BJ (cell line): Measurements from ENCODE around the gene GLT8D2. TPM values are rescaled to one million over a fixed set of nuclear protein-coding genes. Genes with fewer than 3 reads are reported as not detected.

Experiments
- CTCF ChIA-PET: fragments of 350-600 bp; formaldehyde crosslinking; extraction: SDS; loops from one replicate; lab custom pipeline; 2021; ENCODE audit warnings: antibody characterized with exemption, inconsistent platforms; lab: Yijun Ruan, JAX
- POLR2A ChIA-PET: fragments of 300-600 bp; sonication (Branson Sonifier 250); formaldehyde crosslinking; extraction: SDS; loops from one replicate; lab custom pipeline; 2021; ENCODE audit warnings: antibody characterized with exemption; lab: Charles Lee
- DNase-seq: peaks from one replicate; pipeline ENCODE4 v3.0.0-alpha.2; 2011; ENCODE audit warnings: low read depth
- H3K27me3 ChIP-seq: 2 replicates; pipeline ENCODE4 v1.6.0; 2011; ENCODE audit warnings: low read length; ENCODE audit not compliant: control insufficient read depth, insufficient read depth
- H3K36me3 ChIP-seq: 2 replicates; pipeline ENCODE4 v1.5.1; 2011; ENCODE audit warnings: low read length; ENCODE audit not compliant: control insufficient read depth, insufficient read depth
- H3K4me3 ChIP-seq: 2 replicates; pipeline ENCODE4 v1.5.1; 2011; ENCODE audit warnings: low read depth, mild to moderate bottlenecking, control low read depth, low read length
- polyA plus RNA-seq: library from polyadenylated mRNA; depleted of rRNA; stranded (reverse); fragments of >200 nt; gene quantifications from 2 replicates; pipeline ENCODE4 v1.2.3, GENCODE V29; 2011
- TF ChIP-seq, protein P1 (sequence below): IDR thresholded peaks from 2 replicates; pipeline ENCODE4 v1.5.1; 2011; ENCODE audit warnings: low read depth, mild to moderate bottlenecking, control low read depth, inconsistent platforms, low read length, moderate library complexity; ENCODE audit not compliant: insufficient read depth

GLT8D2 gene
- polyA plus RNA-seq, 1 experiment, result 67.6 TPM

DNA sequence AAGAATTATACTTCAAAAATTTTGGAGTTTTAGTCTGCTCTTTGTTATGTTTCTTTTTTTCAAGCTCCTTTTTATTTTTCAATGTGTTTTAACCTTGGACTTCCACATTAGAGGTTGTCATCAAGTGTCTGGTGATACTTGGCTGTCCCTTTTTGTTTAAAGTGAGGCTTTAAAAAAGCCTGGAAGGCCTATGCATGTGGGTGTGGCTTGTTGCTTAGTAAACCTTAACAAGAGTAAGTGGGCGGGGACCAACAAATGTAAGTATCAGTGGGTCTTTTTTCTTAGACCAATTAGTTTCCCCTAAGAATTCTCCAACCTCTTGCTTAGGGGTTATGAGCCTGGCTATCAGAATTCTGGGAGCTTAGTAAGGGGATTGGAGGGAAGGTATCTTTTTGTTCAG lies 40.7 kb upstream of the GLT8D2 start:
- no peaks in the 10 kb centered on the region for H3K27me3 ChIP-seq
- no peak for DNase-seq
- H3K4me3 ChIP-seq, result no peak overlapping the region
- CTCF ChIA-PET, result interaction anchor here (1.1 to 3.7 kb wide), 4 partner anchors 11 to 261 kb away, joined by 4 to 15 read pairs (median 5); no protein-coding TSS in a partner anchor
- TF ChIP-seq, protein P1, sequence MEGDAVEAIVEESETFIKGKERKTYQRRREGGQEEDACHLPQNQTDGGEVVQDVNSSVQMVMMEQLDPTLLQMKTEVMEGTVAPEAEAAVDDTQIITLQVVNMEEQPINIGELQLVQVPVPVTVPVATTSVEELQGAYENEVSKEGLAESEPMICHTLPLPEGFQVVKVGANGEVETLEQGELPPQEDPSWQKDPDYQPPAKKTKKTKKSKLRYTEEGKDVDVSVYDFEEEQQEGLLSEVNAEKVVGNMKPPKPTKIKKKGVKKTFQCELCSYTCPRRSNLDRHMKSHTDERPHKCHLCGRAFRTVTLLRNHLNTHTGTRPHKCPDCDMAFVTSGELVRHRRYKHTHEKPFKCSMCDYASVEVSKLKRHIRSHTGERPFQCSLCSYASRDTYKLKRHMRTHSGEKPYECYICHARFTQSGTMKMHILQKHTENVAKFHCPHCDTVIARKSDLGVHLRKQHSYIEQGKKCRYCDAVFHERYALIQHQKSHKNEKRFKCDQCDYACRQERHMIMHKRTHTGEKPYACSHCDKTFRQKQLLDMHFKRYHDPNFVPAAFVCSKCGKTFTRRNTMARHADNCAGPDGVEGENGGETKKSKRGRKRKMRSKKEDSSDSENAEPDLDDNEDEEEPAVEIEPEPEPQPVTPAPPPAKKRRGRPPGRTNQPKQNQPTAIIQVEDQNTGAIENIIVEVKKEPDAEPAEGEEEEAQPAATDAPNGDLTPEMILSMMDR, result no peak
- POLR2A ChIA-PET, result interaction anchor here (0.6 kb wide), 1 partner anchor 258 kb away, joined by 3 read pairs; no protein-coding TSS in a partner anchor
- peaks cover 9% of the 10 kb centered on the region for H3K36me3 ChIP-seq

DNA sequence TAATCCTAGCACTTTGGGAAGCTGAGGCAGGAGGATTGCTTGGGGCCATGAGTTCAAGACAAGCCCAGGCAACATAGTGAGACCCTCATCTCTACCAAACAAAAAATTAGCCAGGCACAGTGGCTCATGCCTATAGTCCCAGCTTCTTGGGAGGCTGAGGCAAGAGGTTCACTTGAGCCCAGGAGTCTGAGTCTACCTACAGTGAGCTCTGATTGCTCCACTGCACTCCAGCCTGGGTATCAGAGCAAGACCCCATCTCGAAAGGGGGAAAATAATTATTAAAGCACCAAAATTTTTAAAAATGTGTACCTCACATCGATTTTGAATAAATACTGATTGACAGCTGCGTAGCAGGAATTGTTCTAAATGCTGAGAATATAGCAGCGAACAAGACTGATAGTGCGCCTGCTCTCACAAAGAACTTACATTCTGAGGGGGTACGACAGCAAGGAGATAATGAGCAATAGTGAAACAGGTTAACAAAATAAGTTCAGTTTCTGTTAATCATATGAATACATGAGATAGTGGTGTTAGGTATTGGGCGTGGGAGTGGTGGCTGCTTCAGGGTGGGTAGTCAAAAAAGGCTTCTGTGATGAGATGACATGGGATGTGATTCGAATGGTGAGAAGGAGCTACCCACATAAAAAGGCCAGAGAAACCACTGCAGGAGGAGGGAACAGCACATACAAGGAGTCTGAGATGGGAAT lies 33.9 kb upstream of the GLT8D2 start:
- ChIA-PET CTCF (interaction anchor here (1.6 kb wide), 1 partner anchor 205 kb away, joined by 4 read pairs; no protein-coding TSS in a partner anchor), POLR2A (no interaction called here)
- DNase-seq, result no peak
- TF ChIP-seq, protein P1, result no peak
- H3K27me3 ChIP-seq, result no peaks in the 10 kb centered on the region
- H3K36me3 ChIP-seq, result peaks cover 9% of the 10 kb centered on the region
- no peak overlapping the region for H3K4me3 ChIP-seq

DNA sequence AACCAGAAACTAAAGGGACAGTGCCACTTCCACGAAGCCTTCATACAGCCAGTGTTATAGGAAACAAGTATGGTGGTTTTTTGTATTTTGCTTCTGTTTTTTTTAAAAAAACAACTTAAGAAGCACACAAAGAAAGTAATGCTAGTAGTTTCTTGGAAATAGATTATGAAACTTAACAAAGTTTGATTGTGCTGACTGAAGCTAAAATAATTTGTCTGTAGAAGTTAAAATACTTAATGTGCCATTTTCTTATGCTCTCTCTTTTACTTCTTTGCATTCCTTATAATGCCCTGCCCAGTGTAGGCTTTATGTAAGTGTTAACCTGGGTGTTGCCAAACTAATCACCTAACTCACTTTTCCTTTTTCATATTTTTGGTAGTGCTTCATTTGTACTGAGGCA lies 30.8 kb upstream of the GLT8D2 start:
- no peaks in the 10 kb centered on the region for H3K27me3 ChIP-seq
- no peak overlapping the region for H3K4me3 ChIP-seq
- ChIA-PET POLR2A (no interaction called here), CTCF (no interaction called here)
- TF ChIP-seq, protein P1, result no peak
- H3K36me3 ChIP-seq, result peaks cover 8% of the 10 kb centered on the region
- no peak for DNase-seq

DNA sequence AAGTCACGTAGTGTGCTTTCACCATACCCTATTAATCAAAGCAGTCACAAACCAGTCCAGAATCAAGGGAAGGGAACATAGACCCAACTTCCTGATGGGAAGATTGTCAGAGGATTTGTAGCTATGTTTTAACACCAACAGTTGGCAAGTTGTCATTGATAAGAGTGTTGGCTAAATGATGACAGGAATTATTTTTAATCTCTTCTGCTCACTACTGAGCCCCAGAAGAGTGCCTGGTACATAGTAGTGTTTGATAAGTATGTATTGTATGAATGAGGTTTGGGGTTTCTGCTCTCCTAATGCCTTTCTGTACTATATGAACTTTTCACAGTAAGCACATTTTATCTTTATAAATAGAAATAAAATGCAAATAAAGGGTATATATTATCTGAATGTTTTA lies 29.0 kb upstream of the GLT8D2 start:
- ChIA-PET CTCF (interaction anchor here (0.8 to 1.1 kb wide), 3 partner anchors 12 to 92 kb away, joined by 4 to 5 read pairs (median 4); no protein-coding TSS in a partner anchor), POLR2A (no interaction called here)
- DNase-seq, result no peak
- peaks cover 6% of the 10 kb centered on the region for H3K36me3 ChIP-seq
- TF ChIP-seq, protein P1, result no peak
- no peaks in the 10 kb centered on the region for H3K27me3 ChIP-seq
- H3K4me3 ChIP-seq, result no peak overlapping the region

GRCh38 chr12:104073699-104074098 lies 23.7 kb upstream of the GLT8D2 start:
- TF ChIP-seq, protein P1, result no peak
- ChIA-PET CTCF (no interaction called here), POLR2A (no interaction called here)
- DNase-seq, result no peak
- peaks cover 3% of the 10 kb centered on the region; the same call in 1 of the 2 replicates for H3K36me3 ChIP-seq
- H3K4me3 ChIP-seq, result no peak overlapping the region
- H3K27me3 ChIP-seq, result no peaks in the 10 kb centered on the region
